Measurements from ENCODE around the gene ATP8A1. TPM values are rescaled to one million over a fixed set of nuclear protein-coding genes. Genes with fewer than 3 reads are reported as not detected.
A peak's percentile ranks its signal among the peaks of the same experiment; 100 is the strongest.

ATP8A1 gene
- total RNA-seq, 2 experiments from 2014 or later, result 80.0 to 141 TPM

DNA sequence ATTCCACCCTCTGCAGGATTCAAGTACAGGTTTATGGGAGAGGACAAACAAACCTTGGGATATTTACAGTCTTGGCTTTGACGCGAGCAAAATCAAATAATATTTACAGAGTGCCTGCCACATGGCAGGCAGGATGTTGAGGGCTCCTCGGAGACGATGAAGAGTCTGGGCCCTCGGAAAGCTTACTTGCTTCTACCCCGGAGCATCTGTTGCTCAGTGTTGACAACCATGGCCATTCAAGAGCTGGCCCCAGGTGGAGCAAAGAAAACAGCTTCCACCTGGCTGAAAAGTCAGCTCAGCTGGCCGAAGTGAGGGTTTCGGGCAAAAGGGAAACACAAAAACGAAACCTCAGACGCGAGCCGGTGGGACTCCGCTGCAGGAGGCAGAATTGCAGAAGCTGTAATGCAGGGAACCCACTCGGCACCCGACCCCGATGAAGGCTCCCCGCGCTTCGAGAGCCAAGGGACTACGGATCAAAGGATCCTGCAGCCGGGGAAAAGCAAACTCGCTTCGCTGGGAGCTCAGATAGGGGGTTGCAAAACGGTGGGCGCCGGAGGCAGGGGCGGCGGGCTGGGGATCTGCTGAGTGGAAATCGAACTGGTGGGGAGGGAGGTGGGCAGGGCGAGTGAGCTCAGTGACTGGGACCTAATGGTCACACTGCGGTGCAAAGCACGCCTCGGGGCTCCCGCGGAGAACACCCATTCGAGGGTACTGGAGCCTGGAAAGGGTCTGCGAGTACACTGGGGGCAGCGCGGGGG is 805 bp downstream of the ATP8A1 start:
- peaks cover 21% of the 10 kb centered on the region; the same call in 1 of the 2 replicates for H4K20me1 ChIP-seq (ENCODE audit: insufficient read depth, low read length)
- ChIA-PET POLR2A (interaction anchor here (0.5 to 7.0 kb wide), 21 partner anchors 8 to 745 kb away, joined by 3 to 132 read pairs (median 5); no protein-coding TSS in a partner anchor), CTCF (ENCODE audit: unreplicated experiment) (interaction anchor here (0.7 to 2.0 kb wide), 5 partner anchors 9 to 20 kb away, joined by 3 to 9 read pairs (median 5); no protein-coding TSS in a partner anchor)
- H3K4me2 ChIP-seq (ENCODE audit: low read length), result peak overlapping the region; percentile 88
- H3K9me2 ChIP-seq (ENCODE audit: insufficient read depth, low read length), result no peaks in the 10 kb centered on the region
- peaks cover 48% of the 10 kb centered on the region for H3K36me3 ChIP-seq (ENCODE audit: insufficient read depth, low read length)
- TF ChIP-seq, protein P1, sequence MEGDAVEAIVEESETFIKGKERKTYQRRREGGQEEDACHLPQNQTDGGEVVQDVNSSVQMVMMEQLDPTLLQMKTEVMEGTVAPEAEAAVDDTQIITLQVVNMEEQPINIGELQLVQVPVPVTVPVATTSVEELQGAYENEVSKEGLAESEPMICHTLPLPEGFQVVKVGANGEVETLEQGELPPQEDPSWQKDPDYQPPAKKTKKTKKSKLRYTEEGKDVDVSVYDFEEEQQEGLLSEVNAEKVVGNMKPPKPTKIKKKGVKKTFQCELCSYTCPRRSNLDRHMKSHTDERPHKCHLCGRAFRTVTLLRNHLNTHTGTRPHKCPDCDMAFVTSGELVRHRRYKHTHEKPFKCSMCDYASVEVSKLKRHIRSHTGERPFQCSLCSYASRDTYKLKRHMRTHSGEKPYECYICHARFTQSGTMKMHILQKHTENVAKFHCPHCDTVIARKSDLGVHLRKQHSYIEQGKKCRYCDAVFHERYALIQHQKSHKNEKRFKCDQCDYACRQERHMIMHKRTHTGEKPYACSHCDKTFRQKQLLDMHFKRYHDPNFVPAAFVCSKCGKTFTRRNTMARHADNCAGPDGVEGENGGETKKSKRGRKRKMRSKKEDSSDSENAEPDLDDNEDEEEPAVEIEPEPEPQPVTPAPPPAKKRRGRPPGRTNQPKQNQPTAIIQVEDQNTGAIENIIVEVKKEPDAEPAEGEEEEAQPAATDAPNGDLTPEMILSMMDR (conservative IDR thresholded peaks at IDR 0.05; ENCODE audit: low read length), result no peak; the same call in 1 of the 2 replicates
- TF ChIP-seq EZH2phosphoT487 (IDR thresholded peaks at IDR 0.05; ENCODE audit: borderline replicate concordance, low read depth, low read length), result no peak
- peak; percentile 90 for DNase-seq (ENCODE audit: low spot score)
- H3K4me1 ChIP-seq (ENCODE audit: insufficient read depth, low read length, poor library complexity, severe bottlenecking), result peaks cover 32% of the 10 kb centered on the region
- peaks cover 25% of the 10 kb centered on the region for H3K9me3 ChIP-seq (ENCODE audit: low read length)
- peak overlapping the region; percentile 98 for H3K4me3 ChIP-seq (ENCODE audit: low read depth, low read length, poor library complexity, severe bottlenecking)
- BruUV-seq (replicated peaks), result no TSS peak
- intact Hi-C loops (cut with micrococcal nuclease; ENCODE audit: unreplicated experiment), result loop anchor here (1.0 to 10.0 kb wide), 5 partner anchors 13 to 501 kb away; partner anchors contain the start of gene BEND4
- peaks cover 63% of the 10 kb centered on the region for H3K79me2 ChIP-seq (ENCODE audit: insufficient read depth, low read depth, low read length)
- H3K27ac ChIP-seq (ENCODE audit: low read depth, low read length, poor library complexity, severe bottlenecking), result peak overlapping the region; percentile 75
- H2AFZ ChIP-seq (ENCODE audit: low read length), result peak overlapping the region; percentile 0; the same call in 1 of the 2 replicates

DNA sequence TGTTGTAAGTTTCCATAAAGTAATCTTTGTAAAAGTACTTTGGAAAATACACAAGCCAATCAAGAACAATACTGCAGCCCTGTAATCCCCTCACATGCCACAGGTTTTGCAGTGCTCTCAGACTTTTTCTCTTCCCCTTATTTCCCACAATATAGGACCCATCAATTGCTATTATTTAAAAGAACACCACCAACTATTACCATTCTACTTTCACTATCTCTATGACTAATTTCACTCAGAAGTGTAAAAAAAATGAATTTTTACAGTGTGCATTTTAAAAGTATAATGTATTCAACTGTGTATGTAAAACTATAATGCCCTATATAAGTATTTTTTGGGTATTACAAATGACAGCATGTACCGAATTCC is 1.7 kb downstream of the ATP8A1 start:
- TSS peak; percentile 70 for BruUV-seq (replicated peaks)
- Histone ChIP-seq H4K20me1 (ENCODE audit: insufficient read depth, low read length) (peaks cover 21% of the 10 kb centered on the region; the same call in 1 of the 2 replicates), H3K79me2 (ENCODE audit: insufficient read depth, low read depth, low read length) (peaks cover 72% of the 10 kb centered on the region), H3K36me3 (ENCODE audit: insufficient read depth, low read length) (peaks cover 56% of the 10 kb centered on the region), H3K9me3 (ENCODE audit: low read length) (peaks cover 33% of the 10 kb centered on the region), H3K27ac (ENCODE audit: low read depth, low read length, poor library complexity, severe bottlenecking) (peak overlapping the region; percentile 75), H3K9me2 (ENCODE audit: insufficient read depth, low read length) (no peaks in the 10 kb centered on the region), H3K4me3 (ENCODE audit: low read depth, low read length, poor library complexity, severe bottlenecking) (peak overlapping the region; percentile 98), H3K4me1 (ENCODE audit: insufficient read depth, low read length, poor library complexity, severe bottlenecking) (peaks cover 32% of the 10 kb centered on the region), H2AFZ (ENCODE audit: low read length) (no peak overlapping the region), H3K4me2 (ENCODE audit: low read length) (peak overlapping the region; percentile 88)
- POLR2A ChIA-PET, result interaction anchor here (1.1 to 3.5 kb wide), 10 partner anchors 9 to 87 kb away, joined by 3 to 21 read pairs (median 4); no protein-coding TSS in a partner anchor
- no peak for DNase-seq (ENCODE audit: low spot score)
- intact Hi-C loops (cut with micrococcal nuclease; ENCODE audit: unreplicated experiment), result loop anchor here (5.0 to 10.0 kb wide), 2 partner anchors 112 to 500 kb away; partner anchors contain the start of gene BEND4
- TF ChIP-seq, protein P1 (conservative IDR thresholded peaks at IDR 0.05; ENCODE audit: low read length), result no peak
- TF ChIP-seq EZH2phosphoT487 (IDR thresholded peaks at IDR 0.05; ENCODE audit: borderline replicate concordance, low read depth, low read length), result no peak
- CTCF ChIA-PET (ENCODE audit: unreplicated experiment), result interaction anchor here (1.4 to 2.0 kb wide), 2 partner anchors 10 to 18 kb away, joined by 5 to 9 read pairs; no protein-coding TSS in a partner anchor
